ENCODE results near the gene GPR55. TPM values are rescaled to one million over a fixed set of nuclear protein-coding genes. Genes with fewer than 3 reads are reported as not detected.

Gene GPR55, protein sequence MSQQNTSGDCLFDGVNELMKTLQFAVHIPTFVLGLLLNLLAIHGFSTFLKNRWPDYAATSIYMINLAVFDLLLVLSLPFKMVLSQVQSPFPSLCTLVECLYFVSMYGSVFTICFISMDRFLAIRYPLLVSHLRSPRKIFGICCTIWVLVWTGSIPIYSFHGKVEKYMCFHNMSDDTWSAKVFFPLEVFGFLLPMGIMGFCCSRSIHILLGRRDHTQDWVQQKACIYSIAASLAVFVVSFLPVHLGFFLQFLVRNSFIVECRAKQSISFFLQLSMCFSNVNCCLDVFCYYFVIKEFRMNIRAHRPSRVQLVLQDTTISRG
- total RNA-seq (2021) = not detected in 2 replicates
- Bru-seq, nascent RNA = percentile 2 among the genes with signal in this experiment
- percentile 2 among the genes with signal in this experiment for BruChase-seq, experiment 1, labeled RNA remaining after a 2-hour chase
- not detected for BruChase-seq, experiment 2, labeled RNA remaining after a 6-hour chase
- long read RNA-seq, partial matches to known transcripts = 0 of 1 reads
- long read RNA-seq, other reads (novel, unspliced or antisense) = 1 of 1 reads

- H3K4me1 ChIP-seq (replicated peaks; ENCODE audit: insufficient read depth) = no peaks in the 10 kb centered on the region
- ChIA-PET CTCF (interaction anchor here (0.7 kb wide), 1 partner anchor 100 kb away, joined by 4 read pairs; no protein-coding TSS in a partner anchor), POLR2A (ENCODE audit: unreplicated experiment) (no interaction called here)
- no peaks in the 10 kb centered on the region for H3F3A ChIP-seq (ENCODE audit: insufficient read depth, low read depth)
- intact Hi-C loops (cut with micrococcal nuclease; ENCODE audit: unreplicated experiment) = no loop called here
- no peaks in the 10 kb centered on the region for H3K9me2 ChIP-seq (ENCODE audit: insufficient read depth)
- H3K27ac ChIP-seq = no peak within 1 kb of the TSS
- H3K36me3 ChIP-seq (ENCODE audit: low read depth) = no peaks in the 10 kb centered on the region
- peaks cover 14% of the 10 kb centered on the region; the same call in 1 of the 2 replicates for H3K27me3 ChIP-seq (ENCODE audit: insufficient read depth, low read depth)
- H3K9me3 ChIP-seq (ENCODE audit: insufficient read depth, low read depth) = no peaks in the 10 kb centered on the region
- no peak within 1 kb of the TSS for H2AFZ ChIP-seq
- no peaks in the 10 kb centered on the region for H4K20me1 ChIP-seq (ENCODE audit: insufficient read depth)
- no peak for DNase-seq
- H3K4me3 ChIP-seq = no peak within 1 kb of the TSS
- H3K79me2 ChIP-seq (ENCODE audit: low read depth) = no peaks in the 10 kb centered on the region
- no peak within 1 kb of the TSS for H3K4me2 ChIP-seq
- BruUV-seq (replicated peaks) = no TSS peak
- TF ChIP-seq CTCF (conservative IDR thresholded peaks at IDR 0.05) (peak; percentile 42; the same call in 1 of the 2 replicates), EZH2 (IDR thresholded peaks at IDR 0.05; ENCODE audit: low read depth) (no peak)
Observed at GRCh38 chr2:230924470-230925341, at the start of gene GPR55. GPR55 (minus strand) TSS chr2:230925242; CDS start chr2:230910962, 14,280 bp downstream.

GRCh38 chr2:230974096-230974913 lies 49.3 kb upstream of the GPR55 start:
- Histone ChIP-seq H3K9me2 (ENCODE audit: insufficient read depth) (no peaks in the 10 kb centered on the region), H3K27me3 (ENCODE audit: insufficient read depth, low read depth) (no peaks in the 10 kb centered on the region), H3K9me3 (ENCODE audit: insufficient read depth, low read depth) (no peaks in the 10 kb centered on the region), H3K4me3 (no peak overlapping the region), H3K4me2 (no peak overlapping the region), H3K4me1 (replicated peaks; ENCODE audit: insufficient read depth) (no peaks in the 10 kb centered on the region; the same call in 1 of the 2 replicates), H3K36me3 (ENCODE audit: low read depth) (no peaks in the 10 kb centered on the region), H3K27ac (no peak overlapping the region), H4K20me1 (ENCODE audit: insufficient read depth) (no peaks in the 10 kb centered on the region), H3F3A (ENCODE audit: insufficient read depth, low read depth) (no peaks in the 10 kb centered on the region), H3K79me2 (ENCODE audit: low read depth) (no peaks in the 10 kb centered on the region), H2AFZ (no peak overlapping the region)
- no TSS peak for BruUV-seq (replicated peaks)
- TF ChIP-seq CTCF (conservative IDR thresholded peaks at IDR 0.05) (no peak), EZH2 (IDR thresholded peaks at IDR 0.05; ENCODE audit: low read depth) (no peak)
- ChIA-PET POLR2A (ENCODE audit: unreplicated experiment) (no interaction called here), CTCF (interaction anchor here (0.5 kb wide), 1 partner anchor 336 kb away, joined by 3 read pairs; no protein-coding TSS in a partner anchor)
- intact Hi-C loops (cut with micrococcal nuclease; ENCODE audit: unreplicated experiment) = no loop called here
- no peak for DNase-seq

Measured in PC-9 (cell line).